ACC112 (cell line): ENCODE results near the gene GRK5.
A peak's percentile ranks its signal among the peaks of the same experiment; 100 is the strongest.

Source experiments
- H2AFZ ChIP-seq: fragments of 200-600 bp; sonication (generic); one replicate; pipeline ENCODE4 v1.6.0; 2017; ENCODE audit warnings: antibody characterized with exemption, low read length; ENCODE audit not compliant: unreplicated experiment
- H3K27ac ChIP-seq: fragments of 200-600 bp; sonication (generic); 2 replicates; pipeline ENCODE4 v1.5.1; 2014; ENCODE audit warnings: low read depth, mild to moderate bottlenecking, antibody characterized with exemption, low read length, moderate library complexity
- H3K27me3 ChIP-seq: fragments of 200-600 bp; sonication (generic); 2 replicates; pipeline ENCODE4 v1.6.1; 2014; ENCODE audit warnings: mild to moderate bottlenecking, antibody characterized with exemption, low read length, moderate library complexity, mixed read lengths; ENCODE audit not compliant: insufficient read depth
- H3K36me3 ChIP-seq: fragments of 200-600 bp; sonication (generic); 2 replicates; pipeline ENCODE4 v1.6.1; 2016; ENCODE audit warnings: mild to moderate bottlenecking, antibody characterized with exemption, low read length, moderate library complexity, mixed read lengths; ENCODE audit not compliant: insufficient read depth
- H3K4me1 ChIP-seq: fragments of 200-600 bp; sonication (generic); one replicate; pipeline ENCODE4 v1.6.1; 2016; ENCODE audit warnings: low read length, mixed read lengths; ENCODE audit not compliant: insufficient read depth, unreplicated experiment, control insufficient read depth
- H3K4me3 ChIP-seq: fragments of 200-600 bp; sonication (generic); 2 replicates; pipeline ENCODE4 v1.5.1; 2014; ENCODE audit warnings: mild to moderate bottlenecking, low read depth, low read length
- H3K79me2 ChIP-seq: fragments of 200-600 bp; sonication (generic); one replicate; pipeline ENCODE4 v1.6.0; 2016; ENCODE audit warnings: low read length; ENCODE audit not compliant: control insufficient read depth, unreplicated experiment, insufficient read depth

GRK5 gene

DNA sequence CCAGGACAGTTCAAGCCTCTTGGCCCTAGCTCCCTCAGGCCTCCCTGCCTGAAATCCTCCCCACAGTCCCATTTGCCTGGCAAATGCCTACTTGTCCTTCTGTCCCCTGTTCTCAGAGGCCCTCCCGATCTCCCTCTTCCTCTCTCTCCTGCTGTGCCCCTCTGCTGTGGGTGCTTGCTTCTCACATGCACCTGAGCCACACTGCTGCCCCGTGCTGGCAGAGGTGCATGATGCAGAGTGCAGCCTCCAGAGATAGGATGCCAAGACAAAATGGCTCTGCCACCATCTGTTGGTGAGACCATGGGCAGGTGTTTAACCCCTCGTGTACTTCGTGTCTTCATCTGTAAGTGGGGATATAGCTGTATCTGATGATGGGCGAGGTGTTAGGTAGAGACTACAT, 176.8 kb downstream of the GRK5 start:
- Histone ChIP-seq H3K4me1 (no peaks in the 10 kb centered on the region), H3K27me3 (no peaks in the 10 kb centered on the region), H3K4me3 (no peak overlapping the region), H3K79me2 (no peaks in the 10 kb centered on the region), H3K27ac (no peak overlapping the region), H2AFZ (no peak overlapping the region), H3K36me3 (no peaks in the 10 kb centered on the region)

DNA sequence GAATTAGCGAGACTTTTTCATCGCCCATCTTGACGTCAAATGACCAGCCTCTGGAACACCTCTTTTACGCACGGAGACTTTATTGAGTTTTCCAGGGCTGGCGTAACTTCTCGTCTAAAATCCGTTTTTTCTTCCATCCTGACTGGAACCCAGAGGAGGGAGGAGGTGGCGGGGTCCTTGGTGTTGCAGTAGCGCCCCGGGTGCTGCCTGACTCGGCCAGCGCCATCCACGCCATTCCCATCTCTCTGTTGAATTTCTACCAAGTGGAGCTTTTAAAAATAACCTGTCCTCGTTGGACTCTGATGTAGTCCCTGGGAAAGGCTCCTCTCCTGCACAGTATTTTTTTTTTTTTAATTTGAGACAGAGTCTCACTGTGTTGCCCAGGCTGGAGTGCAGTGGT, 179.3 kb downstream of the GRK5 start:
- Histone ChIP-seq H3K27ac (no peak overlapping the region), H3K4me1 (no peaks in the 10 kb centered on the region), H2AFZ (no peak overlapping the region), H3K79me2 (no peaks in the 10 kb centered on the region), H3K4me3 (no peak overlapping the region), H3K27me3 (no peaks in the 10 kb centered on the region), H3K36me3 (no peaks in the 10 kb centered on the region)

- Histone ChIP-seq H3K27ac (no peak overlapping the region), H2AFZ (no peak overlapping the region), H3K36me3 (no peaks in the 10 kb centered on the region), H3K79me2 (no peaks in the 10 kb centered on the region), H3K4me3 (no peak overlapping the region), H3K4me1 (no peaks in the 10 kb centered on the region), H3K27me3 (no peaks in the 10 kb centered on the region)
Observed at GRCh38 chr10:119388849-119389345, 181.5 kb downstream of the GRK5 start.

GRCh38 chr10:119391440-119392251, 184.3 kb downstream of the GRK5 start:
- H3K4me1 ChIP-seq, result peaks cover 9% of the 10 kb centered on the region
- no peak overlapping the region for H3K27ac ChIP-seq
- no peak overlapping the region for H2AFZ ChIP-seq
- H3K27me3 ChIP-seq, result no peaks in the 10 kb centered on the region
- no peak overlapping the region for H3K4me3 ChIP-seq
- no peaks in the 10 kb centered on the region for H3K36me3 ChIP-seq
- H3K79me2 ChIP-seq, result no peaks in the 10 kb centered on the region

GRCh38 chr10:119393019-119393418, 185.6 kb downstream of the GRK5 start:
- H3K27ac ChIP-seq, result no peak overlapping the region
- peaks cover 9% of the 10 kb centered on the region for H3K4me1 ChIP-seq
- no peaks in the 10 kb centered on the region for H3K27me3 ChIP-seq

DNA sequence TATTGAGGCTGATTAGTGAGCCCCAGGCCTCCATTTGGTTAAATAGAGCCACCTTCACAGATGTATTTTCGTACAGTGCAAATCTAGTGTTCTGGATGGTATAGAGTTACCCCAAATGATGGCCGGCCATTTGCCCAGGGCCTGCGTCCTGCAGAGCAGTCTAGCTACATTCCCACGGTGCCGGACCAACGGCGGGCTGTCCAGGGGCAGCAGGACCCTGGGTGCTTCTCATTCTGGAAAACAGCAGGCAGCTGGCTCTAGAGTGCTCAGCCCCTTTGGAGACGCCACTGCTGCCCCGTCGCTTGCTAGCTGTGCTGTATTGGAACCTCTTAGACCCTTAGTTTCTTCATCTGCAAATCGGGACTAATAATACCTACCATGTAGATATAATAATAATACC, 186.1 kb downstream of the GRK5 start:
- Histone ChIP-seq H3K27ac (no peak overlapping the region), H2AFZ (no peak overlapping the region), H3K4me1 (peaks cover 9% of the 10 kb centered on the region), H3K4me3 (no peak overlapping the region), H3K27me3 (no peaks in the 10 kb centered on the region), H3K79me2 (no peaks in the 10 kb centered on the region), H3K36me3 (no peaks in the 10 kb centered on the region)

More at GRCh38 chr10:119393019-119393418, 185.6 kb downstream of the GRK5 start:
- no peaks in the 10 kb centered on the region for H3K36me3 ChIP-seq
- no peak overlapping the region for H2AFZ ChIP-seq
- no peaks in the 10 kb centered on the region for H3K79me2 ChIP-seq
- no peak overlapping the region for H3K4me3 ChIP-seq

- peaks cover 9% of the 10 kb centered on the region for H3K4me1 ChIP-seq
- no peak overlapping the region for H3K27ac ChIP-seq
- H3K4me3 ChIP-seq, result no peak overlapping the region
Observed at GRCh38 chr10:119393845-119394244, 186.5 kb downstream of the GRK5 start.

GRCh38 chr10:119394657-119395279, 187.4 kb downstream of the GRK5 start:
- H3K27ac ChIP-seq, result peak overlapping the region; percentile 40; the same call in 1 of the 2 replicates
- H2AFZ ChIP-seq, result no peak overlapping the region
- H3K27me3 ChIP-seq, result no peaks in the 10 kb centered on the region
- H3K36me3 ChIP-seq, result no peaks in the 10 kb centered on the region
- H3K79me2 ChIP-seq, result no peaks in the 10 kb centered on the region
- no peak overlapping the region for H3K4me3 ChIP-seq
- peaks cover 9% of the 10 kb centered on the region for H3K4me1 ChIP-seq

More at GRCh38 chr10:119393845-119394244, 186.5 kb downstream of the GRK5 start:
- no peaks in the 10 kb centered on the region for H3K36me3 ChIP-seq
- no peaks in the 10 kb centered on the region for H3K27me3 ChIP-seq
- H2AFZ ChIP-seq, result no peak overlapping the region
- H3K79me2 ChIP-seq, result no peaks in the 10 kb centered on the region

GRCh38 chr10:119395280-119396007, 188.1 kb downstream of the GRK5 start:
- no peak overlapping the region for H3K4me3 ChIP-seq

DNA sequence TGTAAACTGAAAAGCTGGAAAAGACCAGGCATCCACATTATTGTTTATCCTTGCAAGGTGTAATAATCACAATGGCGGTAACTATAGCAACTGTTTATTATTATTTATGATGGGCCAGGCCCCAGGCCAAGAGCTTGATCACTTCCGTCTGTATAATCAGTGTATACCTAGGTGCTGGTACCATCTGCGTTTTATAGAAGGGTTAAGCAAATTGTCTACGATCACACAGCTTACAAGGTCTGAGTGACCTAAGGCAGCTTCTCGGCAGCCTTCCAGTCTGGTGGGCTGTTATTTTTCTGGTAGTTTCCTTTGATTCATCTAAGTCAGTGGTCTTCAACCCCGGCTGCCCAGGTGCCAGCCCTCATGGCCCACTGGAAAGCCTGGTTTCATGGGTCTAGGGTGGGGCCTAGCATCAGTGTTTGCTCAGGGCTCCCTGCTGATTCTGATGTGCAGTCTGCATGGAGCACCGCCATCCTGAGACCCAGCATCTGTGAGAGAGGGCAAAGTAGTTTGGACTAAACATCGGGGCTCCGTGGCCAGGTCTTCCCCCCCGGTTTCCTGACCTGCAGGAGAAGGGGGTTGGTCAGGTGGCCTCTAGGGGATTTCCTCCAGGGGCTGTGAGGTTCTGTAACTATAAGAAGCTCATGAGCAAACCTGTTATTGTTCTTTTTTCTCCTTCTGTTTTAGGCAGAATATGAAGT, 188.8 kb downstream of the GRK5 start:
- Histone ChIP-seq H3K4me3 (no peak overlapping the region), H3K27ac (peak overlapping the region; percentile 9; the same call in 1 of the 2 replicates), H2AFZ (no peak overlapping the region), H3K79me2 (no peaks in the 10 kb centered on the region), H3K4me1 (peaks cover 12% of the 10 kb centered on the region), H3K36me3 (no peaks in the 10 kb centered on the region), H3K27me3 (no peaks in the 10 kb centered on the region)

More at GRCh38 chr10:119395280-119396007, 188.1 kb downstream of the GRK5 start:
- peak overlapping the region; percentile 40; the same call in 1 of the 2 replicates for H3K27ac ChIP-seq
- H3K36me3 ChIP-seq, result no peaks in the 10 kb centered on the region
- no peaks in the 10 kb centered on the region for H3K27me3 ChIP-seq
- peaks cover 9% of the 10 kb centered on the region for H3K4me1 ChIP-seq
- no peaks in the 10 kb centered on the region for H3K79me2 ChIP-seq
- no peak overlapping the region for H2AFZ ChIP-seq
